MCF 10A (cell line): ENCODE measurements around the gene PON2. TPM values are rescaled to one million over a fixed set of nuclear protein-coding genes. Genes with fewer than 3 reads are reported as not detected.

Experiments
- BruUV-seq: library from RNA; stranded (reverse); fragments of 400-500 nt; replicated peaks from 2 replicates; lab custom pipeline; 2021; lab: Mats Ljungman, UMichigan
- CTCF ChIA-PET: fragments of 300-600 bp; sonication (Branson Sonifier 250); formaldehyde crosslinking; extraction: SDS; loops from one replicate; lab custom pipeline; 2021; ENCODE audit warnings: antibody characterized with exemption, inconsistent platforms; lab: Yijun Ruan, JAX
- POLR2A ChIA-PET: fragments of 300-600, 350-650 bp; sonication (Branson Sonifier 250); formaldehyde crosslinking; extraction: SDS; loops from one replicate; lab custom pipeline; 2020; ENCODE audit warnings: antibody characterized with exemption, inconsistent platforms; lab: Yijun Ruan, JAX
- DNase-seq: peaks from one replicate; pipeline ENCODE4 v3.0.0-alpha.2; 2018; ENCODE audit not compliant: unreplicated experiment
- H3K27ac Mint-ChIP-seq: one replicate; pipeline ENCODE4 v1.8.0; 2022; ENCODE audit warnings: mild to moderate bottlenecking, low read depth, mixed read lengths; ENCODE audit not compliant: unreplicated experiment
- H3K27me3 Mint-ChIP-seq: one replicate; pipeline ENCODE4 v1.8.0; 2022; ENCODE audit warnings: mixed read lengths; ENCODE audit not compliant: insufficient read depth, unreplicated experiment
- H3K36me3 Mint-ChIP-seq: one replicate; pipeline ENCODE4 v1.8.0; 2022; ENCODE audit warnings: mild to moderate bottlenecking, moderate library complexity, mixed read lengths; ENCODE audit not compliant: insufficient read depth, unreplicated experiment
- H3K4me1 Mint-ChIP-seq: one replicate; pipeline ENCODE4 v1.8.0; 2022; ENCODE audit warnings: mixed read lengths; ENCODE audit not compliant: insufficient read depth, unreplicated experiment
- H3K4me3 Mint-ChIP-seq: one replicate; pipeline ENCODE4 v1.8.0; 2022; ENCODE audit warnings: mild to moderate bottlenecking, moderate library complexity, mixed read lengths; ENCODE audit not compliant: unreplicated experiment
- H3K9me3 Mint-ChIP-seq: one replicate; pipeline ENCODE4 v1.8.0; 2022; ENCODE audit warnings: mixed read lengths; ENCODE audit not compliant: unreplicated experiment
- CTCF ChIP-seq: fragments of 200-600 bp; IDR thresholded peaks from one replicate; pipeline ENCODE4 v1.8.0; 2022; ENCODE audit warnings: antibody characterized with exemption, mild to moderate bottlenecking; ENCODE audit not compliant: unreplicated experiment
- intact Hi-C: fragments of 100-400 bp; cut with micrococcal nuclease; formaldehyde crosslinking; loops from 2 replicates; pipeline ENCODE4 v1.14.1; 2022
- total RNA-seq: library from RNA; stranded (reverse); gene quantifications from 2 replicates; pipeline ENCODE4 v1.2.3, GENCODE V29; 2022

Gene PON2
- total RNA-seq, 1 experiment from 2014 or later: 140 TPM

GRCh38 chr7:95421000-95421846 lies 13.6 kb downstream of the PON2 start:
- intact Hi-C loops: no loop called here

GRCh38 chr7:95412075-95412474 lies 22.8 kb downstream of the PON2 start:
- H3K4me3 Mint-ChIP-seq: no peak overlapping the region
- H3K27me3 Mint-ChIP-seq: no peaks in the 10 kb centered on the region
- DNase-seq: no peak
- CTCF ChIA-PET: interaction anchor here (0.7 to 4.2 kb wide), 3 partner anchors 65 to 278 kb away, joined by 3 to 15 read pairs (median 3); no protein-coding TSS in a partner anchor
- BruUV-seq: no TSS peak
- POLR2A ChIA-PET: interaction anchor here (1.2 kb wide), 1 partner anchor 11 kb away, joined by 4 read pairs; no protein-coding TSS in a partner anchor
- H3K27ac Mint-ChIP-seq: no peak overlapping the region
- H3K4me1 Mint-ChIP-seq: peaks cover 5% of the 10 kb centered on the region
- H3K9me3 Mint-ChIP-seq: no peaks in the 10 kb centered on the region
- TF ChIP-seq CTCF: no peak
- intact Hi-C loops: no loop called here
- peaks cover 92% of the 10 kb centered on the region for H3K36me3 Mint-ChIP-seq

More at GRCh38 chr7:95421000-95421846, 13.6 kb downstream of the PON2 start:
- BruUV-seq: no TSS peak
- no peak for TF ChIP-seq CTCF
- no peaks in the 10 kb centered on the region for H3K27me3 Mint-ChIP-seq
- H3K9me3 Mint-ChIP-seq: no peaks in the 10 kb centered on the region
- H3K27ac Mint-ChIP-seq: peak overlapping the region; percentile 78
- H3K36me3 Mint-ChIP-seq: peaks cover 56% of the 10 kb centered on the region
- ChIA-PET CTCF (interaction anchor here (0.6 to 0.7 kb wide), 3 partner anchors 13 to 1642 kb away, joined by 3 to 4 read pairs (median 3); no protein-coding TSS in a partner anchor), POLR2A (interaction anchor here (0.6 kb wide), 1 partner anchor 14 kb away, joined by 3 read pairs; the partner anchor contains the start of gene PON2)
- no peak overlapping the region for H3K4me3 Mint-ChIP-seq
- peaks cover 31% of the 10 kb centered on the region for H3K4me1 Mint-ChIP-seq
- DNase-seq: no peak

GRCh38 chr7:95411666-95412065 lies 23.2 kb downstream of the PON2 start:
- intact Hi-C loops: no loop called here

More at GRCh38 chr7:95411666-95412065, 23.2 kb downstream of the PON2 start:
- no peak for TF ChIP-seq CTCF
- ChIA-PET POLR2A (interaction anchor here (1.2 kb wide), 1 partner anchor 11 kb away, joined by 4 read pairs; no protein-coding TSS in a partner anchor), CTCF (interaction anchor here (0.6 to 4.2 kb wide), 4 partner anchors 65 to 1123 kb away, joined by 3 to 15 read pairs (median 3); no protein-coding TSS in a partner anchor)
- DNase-seq: no peak
- no peaks in the 10 kb centered on the region for H3K27me3 Mint-ChIP-seq
- no peaks in the 10 kb centered on the region for H3K9me3 Mint-ChIP-seq
- peaks cover 5% of the 10 kb centered on the region for H3K4me1 Mint-ChIP-seq
- BruUV-seq: no TSS peak
- peaks cover 92% of the 10 kb centered on the region for H3K36me3 Mint-ChIP-seq
- H3K4me3 Mint-ChIP-seq: no peak overlapping the region
- peak overlapping the region; percentile 54 for H3K27ac Mint-ChIP-seq
